ENCODE data around the gene CASP10.

DNA sequence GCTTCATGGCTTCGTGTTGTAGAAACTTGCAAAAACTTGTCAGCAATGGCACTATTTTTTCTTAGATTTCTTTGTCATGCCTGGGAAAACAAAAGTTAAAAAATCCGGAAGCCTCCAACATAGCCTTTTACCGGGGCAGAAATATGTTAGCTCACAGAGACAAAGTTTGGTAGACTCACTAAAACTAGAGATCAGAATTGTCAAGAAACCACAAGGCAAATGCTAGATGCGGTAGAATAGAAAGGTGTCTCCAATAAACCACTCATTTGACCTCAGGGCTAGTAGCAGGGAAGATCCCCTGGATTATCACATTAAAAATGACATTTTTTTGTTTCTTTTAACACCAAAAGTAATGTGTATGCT, 405 bp downstream of the CASP10 start:
- TF ChIP-seq, protein P1, sequence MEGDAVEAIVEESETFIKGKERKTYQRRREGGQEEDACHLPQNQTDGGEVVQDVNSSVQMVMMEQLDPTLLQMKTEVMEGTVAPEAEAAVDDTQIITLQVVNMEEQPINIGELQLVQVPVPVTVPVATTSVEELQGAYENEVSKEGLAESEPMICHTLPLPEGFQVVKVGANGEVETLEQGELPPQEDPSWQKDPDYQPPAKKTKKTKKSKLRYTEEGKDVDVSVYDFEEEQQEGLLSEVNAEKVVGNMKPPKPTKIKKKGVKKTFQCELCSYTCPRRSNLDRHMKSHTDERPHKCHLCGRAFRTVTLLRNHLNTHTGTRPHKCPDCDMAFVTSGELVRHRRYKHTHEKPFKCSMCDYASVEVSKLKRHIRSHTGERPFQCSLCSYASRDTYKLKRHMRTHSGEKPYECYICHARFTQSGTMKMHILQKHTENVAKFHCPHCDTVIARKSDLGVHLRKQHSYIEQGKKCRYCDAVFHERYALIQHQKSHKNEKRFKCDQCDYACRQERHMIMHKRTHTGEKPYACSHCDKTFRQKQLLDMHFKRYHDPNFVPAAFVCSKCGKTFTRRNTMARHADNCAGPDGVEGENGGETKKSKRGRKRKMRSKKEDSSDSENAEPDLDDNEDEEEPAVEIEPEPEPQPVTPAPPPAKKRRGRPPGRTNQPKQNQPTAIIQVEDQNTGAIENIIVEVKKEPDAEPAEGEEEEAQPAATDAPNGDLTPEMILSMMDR (IDR thresholded peaks at IDR 0.05), result no peak
- TF ChIP-seq POLR2AphosphoS5 (IDR thresholded peaks at IDR 0.05) (no peak), POLR2A (IDR thresholded peaks at IDR 0.05) (no peak)

Measured in breast epithelium (tissue), 3 donors.